NCI-H2227 treated with DMSO at 0.1 percent for 48 hours (cell line): ENCODE data around the gene CYLD.

Experiments used
- DNase-seq: peaks from one replicate; lab custom pipeline; 2025; lab: John Stamatoyannopoulos, UW

CYLD gene

GRCh38 chr16:50741781-50742575 lies at the start of gene CYLD:
Gene CYLD (plus strand): TSS chr16:50742086. CDS start chr16:50749699, 7,613 bp downstream.
- peak; percentile 94 for DNase-seq

- DNase-seq: no peak
Observed at GRCh38 chr16:50692644-50692998, 49.3 kb upstream of the CYLD start.

GRCh38 chr16:50692999-50693781 lies 48.7 kb upstream of the CYLD start, which contains the start of gene NOD2:
Gene NOD2 (plus strand): TSS chr16:50693606. CDS start chr16:50699496, 5,890 bp downstream.
- no peak for DNase-seq

- DNase-seq: no peak
Observed at GRCh38 chr16:50694206-50694605, 47.7 kb upstream of the CYLD start.

GRCh38 chr16:50695017-50696000 lies 46.6 kb upstream of the CYLD start:
- DNase-seq: no peak

GRCh38 chr16:50696126-50696525 lies 45.8 kb upstream of the CYLD start:
- DNase-seq: no peak

GRCh38 chr16:50696575-50697420 lies 45.1 kb upstream of the CYLD start:
- DNase-seq: no peak

GRCh38 chr16:50697421-50697715 lies 44.5 kb upstream of the CYLD start:
- DNase-seq: no peak

GRCh38 chr16:50697881-50698767 lies 43.8 kb upstream of the CYLD start:
- DNase-seq: no peak

GRCh38 chr16:50699326-50700159 lies 42.3 kb upstream of the CYLD start:
- DNase-seq: no peak

GRCh38 chr16:50702725-50703124 lies 39.2 kb upstream of the CYLD start:
- no peak for DNase-seq

GRCh38 chr16:50704245-50704644 lies 37.6 kb upstream of the CYLD start:
- DNase-seq: no peak

GRCh38 chr16:50705436-50706110 lies 36.3 kb upstream of the CYLD start:
- no peak for DNase-seq

- DNase-seq: no peak
Observed at GRCh38 chr16:50706250-50706649, 35.6 kb upstream of the CYLD start.

- no peak for DNase-seq
Observed at GRCh38 chr16:50708373-50709060, 33.4 kb upstream of the CYLD start.

GRCh38 chr16:50709061-50709684 lies 32.7 kb upstream of the CYLD start:
- DNase-seq: no peak

- DNase-seq: no peak
Observed at GRCh38 chr16:50709980-50710379, 31.9 kb upstream of the CYLD start.

- DNase-seq: no peak
Observed at GRCh38 chr16:50711040-50711439, 30.8 kb upstream of the CYLD start.
